CD14-positive monocyte (primary cell): ENCODE measurements around the gene ARL14EP. TPM values are rescaled to one million over a fixed set of nuclear protein-coding genes. Genes with fewer than 3 reads are reported as not detected.

Experiments
- DNase-seq, 3 donors: peaks; one replicate each; pipeline ENCODE4 v3.0.0-alpha.2; 2011 to 2022
- H2AFZ ChIP-seq: 2 replicates; pipeline ENCODE4 v1.6.0; 2012; ENCODE audit warnings: mild to moderate bottlenecking, low read depth, low read length, inconsistent platforms; ENCODE audit not compliant: insufficient read depth, poor library complexity, severe bottlenecking
- H3K27ac ChIP-seq, 2 donors: 1 replicate in 1 of 2; 2 replicates in 1 of 2; pipeline ENCODE4 v1.5.1; 2012 to 2013; ENCODE audit warnings: low read length in 2 of 2, control low read depth in 1 of 2, inconsistent platforms in 1 of 2, low read depth in 1 of 2, mild to moderate bottlenecking in 1 of 2
- H3K27me3 ChIP-seq, 2 donors: one replicate each; pipeline versions ENCODE4 v1.6.0 to v1.6.1; 2011 to 2013; ENCODE audit warnings: low read length in 2 of 2; ENCODE audit not compliant: control insufficient read depth in 2 of 2, insufficient read depth in 2 of 2
- H3K36me3 ChIP-seq, 2 donors: replicated peaks in 1 of 2; 1 replicate in 1 of 2; 2 replicates in 1 of 2; pipeline versions ENCODE4 v1.5.1 to v1.6.1; 2012 to 2013; ENCODE audit warnings: low read length in 2 of 2, control low read depth in 1 of 2, inconsistent platforms in 1 of 2, mild to moderate bottlenecking in 1 of 2; ENCODE audit not compliant: insufficient read depth in 2 of 2, control insufficient read depth in 1 of 2
- H3K4me1 ChIP-seq, 2 donors: 1 replicate in 1 of 2; 2 replicates in 1 of 2; pipeline versions ENCODE4 v1.5.1 to v1.6.1; 2012 to 2013; ENCODE audit warnings: low read length in 2 of 2, control low read depth in 1 of 2, inconsistent platforms in 1 of 2, mild to moderate bottlenecking in 1 of 2, moderate library complexity in 1 of 2; ENCODE audit not compliant: insufficient read depth in 2 of 2, control insufficient read depth in 1 of 2
- H3K4me2 ChIP-seq: replicated peaks from 2 replicates; pipeline ENCODE3; 2012; ENCODE audit warnings: low read length, moderate library complexity, mild to moderate bottlenecking; ENCODE audit not compliant: poor library complexity, severe bottlenecking; ENCODE audit errors: extremely low read depth
- H3K4me3 ChIP-seq, 3 experiments: fragments of 200-600 bp in 1 of 3; sonication (generic) in 1 of 3; replicated peaks in 1 of 3; 1 replicate in 2 of 3; 2 replicates in 1 of 3; pipeline ENCODE4 v1.5.1; 2011 to 2013; ENCODE audit warnings: low read length in 3 of 3, mild to moderate bottlenecking in 3 of 3, control low read depth in 2 of 3, low read depth in 2 of 3, inconsistent platforms in 1 of 3, moderate library complexity in 1 of 3
- H3K79me2 ChIP-seq: 2 replicates; pipeline ENCODE4 v1.6.0; 2012; ENCODE audit warnings: mild to moderate bottlenecking, control low read depth, inconsistent platforms, low read length, moderate library complexity; ENCODE audit not compliant: insufficient read depth
- H3K9ac ChIP-seq: 2 replicates; pipeline ENCODE4 v1.6.0; 2017; ENCODE audit warnings: low read length, mild to moderate bottlenecking; ENCODE audit not compliant: insufficient read depth, poor library complexity, severe bottlenecking
- H3K9me3 ChIP-seq, 2 donors: replicated peaks in 1 of 2; 1 replicate in 1 of 2; 2 replicates in 1 of 2; pipeline versions ENCODE4 v1.5.1 to v1.6.1; 2012 to 2013; ENCODE audit warnings: low read length in 2 of 2, control low read depth in 1 of 2; ENCODE audit not compliant: control insufficient read depth in 1 of 2, insufficient read depth in 1 of 2
- H4K20me1 ChIP-seq: 2 replicates; pipeline ENCODE4 v1.6.0; 2012; ENCODE audit warnings: mild to moderate bottlenecking, low read length, control low read depth, moderate library complexity; ENCODE audit not compliant: insufficient read depth
- H3K27ac Mint-ChIP-seq, 7 donors: one replicate each; pipeline ENCODE4 v1.8.0; 2020; ENCODE audit warnings: mild to moderate bottlenecking in 7 of 7, mixed read lengths in 7 of 7, moderate library complexity in 6 of 7, inconsistent platforms in 2 of 7
- H3K27me3 Mint-ChIP-seq, 3 donors: one replicate each; pipeline ENCODE4 v1.8.0; 2021 to 2022; ENCODE audit warnings: low read depth in 3 of 3, mild to moderate bottlenecking in 3 of 3, mixed read lengths in 3 of 3, moderate library complexity in 3 of 3, inconsistent platforms in 1 of 3
- H3K36me3 Mint-ChIP-seq, 2 donors: one replicate each; pipeline ENCODE4 v1.8.0; 2020; ENCODE audit warnings: mixed read lengths in 2 of 2, inconsistent platforms in 1 of 2, mild to moderate bottlenecking in 1 of 2
- H3K4me1 Mint-ChIP-seq: one replicate; pipeline ENCODE4 v1.8.0; 2020; ENCODE audit warnings: mild to moderate bottlenecking, mixed read lengths
- H3K4me3 Mint-ChIP-seq, 2 donors: one replicate each; pipeline ENCODE4 v1.8.0; 2020; ENCODE audit warnings: mild to moderate bottlenecking in 2 of 2, mixed read lengths in 2 of 2, moderate library complexity in 1 of 2
- H3K9me3 Mint-ChIP-seq, 7 donors: one replicate each; pipeline ENCODE4 v1.8.0; 2020 to 2022; ENCODE audit warnings: mixed read lengths in 7 of 7, mild to moderate bottlenecking in 6 of 7, moderate library complexity in 6 of 7, inconsistent platforms in 2 of 7
- WGBS: methylation state at CpG from one replicate; pipeline ENCODE4 v1.1.5; 2013; ENCODE audit warnings: missing lambda C conversion rate; ENCODE audit not compliant: insufficient coverage; 5-methylcytosine and 5-hydroxymethylcytosine counted together
- intact Hi-C, 2 donors: fragments of 100-400 bp; cut with micrococcal nuclease; formaldehyde crosslinking; loops; one replicate each; pipeline versions ENCODE4 v1.15.0 to v1.15.1; 2023
- polyA plus RNA-seq, 3 donors: library from polyadenylated mRNA; depleted of rRNA in 1 of 3; unstranded in 2 of 3; stranded (reverse) in 1 of 3; fragments of 300-500 nt in 2 of 3; fragments of >200 nt in 1 of 3; fragmentation: Illumina TruSeq in 2 of 3; gene quantifications; 1 replicate in 2 of 3; 2 replicates in 1 of 3; pipeline ENCODE4 v1.2.3, GENCODE V29; 2012 to 2021
- TF ChIP-seq, protein P1 (sequence below): fragments of 200-600 bp; IDR thresholded peaks from one replicate; pipeline ENCODE4 v1.8.0; 2022; ENCODE audit warnings: antibody characterized with exemption, mild to moderate bottlenecking

The ARL14EP gene
- polyA plus RNA-seq, 3 donors = 9.9 to 32.2 (median 21.2) TPM

DNA sequence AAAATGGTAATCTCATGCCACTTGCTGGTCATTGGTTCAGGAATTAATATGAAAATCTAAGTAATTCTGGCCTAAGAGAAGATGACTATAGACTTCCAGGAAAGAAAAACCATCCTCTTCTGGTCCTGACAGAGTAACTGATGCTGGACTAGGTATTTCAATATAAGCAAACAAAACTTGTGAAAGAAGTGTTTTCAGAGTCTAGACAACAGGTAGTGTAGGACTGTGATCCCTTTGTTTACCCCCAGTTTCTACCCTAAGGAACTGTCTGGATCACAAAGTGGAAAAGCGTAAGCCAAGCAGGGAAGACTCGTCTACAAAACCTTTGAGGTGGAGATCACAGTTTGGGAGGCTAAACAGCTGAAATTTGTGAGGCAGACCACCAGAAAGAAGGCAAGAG, 30.4 kb upstream of the ARL14EP start:
- H3K4me3 ChIP-seq = no peak overlapping the region
- peaks cover 0 to 9% (median 3%) of the 10 kb centered on the region in 7 donors for H3K9me3 Mint-ChIP-seq
- H3K4me3 Mint-ChIP-seq = no peak overlapping the region
- H3K27me3 ChIP-seq = no peaks in the 10 kb centered on the region
- H3K36me3 Mint-ChIP-seq = no peaks in the 10 kb centered on the region
- H3K4me1 Mint-ChIP-seq = no peaks in the 10 kb centered on the region
- no peaks in the 10 kb centered on the region for H3K36me3 ChIP-seq
- peaks cover 0 to 5% (median 1%) of the 10 kb centered on the region in 3 donors for H3K27me3 Mint-ChIP-seq
- no peaks in the 10 kb centered on the region for H3K4me1 ChIP-seq
- intact Hi-C loops = no loop called here
- no peak overlapping the region for H3K4me2 ChIP-seq
- H3K79me2 ChIP-seq = no peaks in the 10 kb centered on the region
- TF ChIP-seq, protein P1, sequence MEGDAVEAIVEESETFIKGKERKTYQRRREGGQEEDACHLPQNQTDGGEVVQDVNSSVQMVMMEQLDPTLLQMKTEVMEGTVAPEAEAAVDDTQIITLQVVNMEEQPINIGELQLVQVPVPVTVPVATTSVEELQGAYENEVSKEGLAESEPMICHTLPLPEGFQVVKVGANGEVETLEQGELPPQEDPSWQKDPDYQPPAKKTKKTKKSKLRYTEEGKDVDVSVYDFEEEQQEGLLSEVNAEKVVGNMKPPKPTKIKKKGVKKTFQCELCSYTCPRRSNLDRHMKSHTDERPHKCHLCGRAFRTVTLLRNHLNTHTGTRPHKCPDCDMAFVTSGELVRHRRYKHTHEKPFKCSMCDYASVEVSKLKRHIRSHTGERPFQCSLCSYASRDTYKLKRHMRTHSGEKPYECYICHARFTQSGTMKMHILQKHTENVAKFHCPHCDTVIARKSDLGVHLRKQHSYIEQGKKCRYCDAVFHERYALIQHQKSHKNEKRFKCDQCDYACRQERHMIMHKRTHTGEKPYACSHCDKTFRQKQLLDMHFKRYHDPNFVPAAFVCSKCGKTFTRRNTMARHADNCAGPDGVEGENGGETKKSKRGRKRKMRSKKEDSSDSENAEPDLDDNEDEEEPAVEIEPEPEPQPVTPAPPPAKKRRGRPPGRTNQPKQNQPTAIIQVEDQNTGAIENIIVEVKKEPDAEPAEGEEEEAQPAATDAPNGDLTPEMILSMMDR = no peak
- WGBS = 100% methylated on average over 1 of the region's 2 CpGs
- H3K27ac ChIP-seq = no peak overlapping the region
- H2AFZ ChIP-seq = no peak overlapping the region
- no peak overlapping the region for H3K9ac ChIP-seq
- DNase-seq = no peak
- H3K27ac Mint-ChIP-seq = no peak overlapping the region
- H4K20me1 ChIP-seq = no peaks in the 10 kb centered on the region
- no peaks in the 10 kb centered on the region for H3K9me3 ChIP-seq

DNA sequence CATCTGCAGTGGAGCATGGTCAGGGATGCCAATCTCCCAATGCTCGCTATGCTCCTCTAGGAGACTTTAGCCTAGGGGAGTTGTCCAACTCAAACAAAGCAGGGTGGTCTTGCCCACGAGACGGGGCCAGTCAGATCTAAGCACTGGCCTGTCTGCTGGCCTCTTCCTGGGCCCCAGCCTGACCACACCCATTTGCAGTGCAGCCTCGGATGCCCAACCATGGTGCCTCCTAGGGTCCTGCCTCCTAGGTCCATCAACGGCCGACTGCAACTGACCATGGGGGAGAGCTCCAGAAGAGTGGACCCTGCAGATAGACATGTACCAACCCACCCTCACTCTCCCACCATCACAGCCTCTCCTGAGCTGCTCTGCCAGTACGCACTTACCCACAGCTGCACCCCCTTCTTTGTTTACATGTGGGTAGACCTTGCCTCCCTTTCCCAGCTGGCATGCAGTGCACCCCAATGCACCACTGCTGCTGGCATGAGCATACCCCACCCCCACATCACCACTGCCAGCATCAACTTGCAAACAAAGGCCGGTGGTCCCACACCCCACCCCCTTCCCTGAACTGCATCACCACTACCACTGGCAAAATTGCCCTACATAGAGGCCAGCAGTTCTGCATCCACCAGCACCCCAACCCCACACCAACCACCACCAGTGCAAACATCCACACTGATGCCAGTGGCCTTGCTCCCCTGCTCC, 27.6 kb upstream of the ARL14EP start:
- intact Hi-C loops = no loop called here
- WGBS = 92% methylated on average over 7 of the region's 8 CpGs
- H2AFZ ChIP-seq = no peak overlapping the region
- H3K4me2 ChIP-seq = no peak overlapping the region
- no peaks in the 10 kb centered on the region for H4K20me1 ChIP-seq
- H3K9ac ChIP-seq = no peak overlapping the region
- H3K27me3 ChIP-seq = no peaks in the 10 kb centered on the region
- H3K4me3 ChIP-seq = no peak overlapping the region
- no peak overlapping the region for H3K4me3 Mint-ChIP-seq
- H3K4me1 Mint-ChIP-seq = no peaks in the 10 kb centered on the region
- H3K9me3 ChIP-seq = no peaks in the 10 kb centered on the region
- H3K27ac ChIP-seq = no peak overlapping the region
- H3K27ac Mint-ChIP-seq = no peak overlapping the region
- no peaks in the 10 kb centered on the region for H3K4me1 ChIP-seq
- TF ChIP-seq, protein P1 = no peak
- H3K9me3 Mint-ChIP-seq = peaks cover 0 to 12% (median 5%) of the 10 kb centered on the region in 7 donors
- H3K27me3 Mint-ChIP-seq = peaks cover 0 to 5% (median 1%) of the 10 kb centered on the region in 3 donors
- DNase-seq = peak in 1 of 3 donors; percentile 2
- no peaks in the 10 kb centered on the region for H3K36me3 Mint-ChIP-seq
- H3K79me2 ChIP-seq = no peaks in the 10 kb centered on the region
- no peaks in the 10 kb centered on the region for H3K36me3 ChIP-seq
